Measurements from ENCODE around the gene TSPO2. TPM values are rescaled to one million over a fixed set of nuclear protein-coding genes. Genes with fewer than 3 reads are reported as not detected.

TSPO2 gene
- total RNA-seq, 1 experiment from 2014 or later, result not detected

- Histone ChIP-seq H3K4me3 (ENCODE audit: low read depth, low read length, poor library complexity, severe bottlenecking) (no peak overlapping the region), H3K36me3 (ENCODE audit: insufficient read depth, low read length, poor library complexity, severe bottlenecking) (peaks cover 29% of the 10 kb centered on the region), H3K27ac (ENCODE audit: low read depth, low read length, poor library complexity, severe bottlenecking) (no peak overlapping the region), H3K27me3 (replicated peaks; ENCODE audit: insufficient read depth, low read depth, low read length, poor library complexity) (no peaks in the 10 kb centered on the region), H3K4me1 (ENCODE audit: insufficient read depth, low read length, poor library complexity, severe bottlenecking) (peaks cover 16% of the 10 kb centered on the region), H3K9me3 (ENCODE audit: low read depth, low read length, poor library complexity, severe bottlenecking) (no peaks in the 10 kb centered on the region)
- POLR2A ChIA-PET (ENCODE audit: low non-redundant PET), result no interaction called here
- TF ChIP-seq CTCF (conservative IDR thresholded peaks at IDR 0.05; ENCODE audit: low read depth, low read length), result no peak
- no peak for TF ChIP-seq EZH2 (IDR thresholded peaks at IDR 0.05; ENCODE audit: borderline replicate concordance, low read depth, low read length, poor library complexity, severe bottlenecking)
- DNase-seq (ENCODE audit: low spot score), result no peak
- intact Hi-C loops (cut with micrococcal nuclease; ENCODE audit: unreplicated experiment), result no loop called here
- CTCF ChIA-PET, result no interaction called here
- BruUV-seq (replicated peaks), result no TSS peak
These were observed 36.8 kb downstream of the TSPO2 start for GRCh38 chr6:41079080-41079479.

- Histone ChIP-seq H3K27me3 (replicated peaks; ENCODE audit: insufficient read depth, low read depth, low read length, poor library complexity) (no peaks in the 10 kb centered on the region), H3K9me3 (ENCODE audit: low read depth, low read length, poor library complexity, severe bottlenecking) (no peaks in the 10 kb centered on the region), H3K36me3 (ENCODE audit: insufficient read depth, low read length, poor library complexity, severe bottlenecking) (peaks cover 42% of the 10 kb centered on the region), H3K27ac (ENCODE audit: low read depth, low read length, poor library complexity, severe bottlenecking) (no peak overlapping the region), H3K4me1 (ENCODE audit: insufficient read depth, low read length, poor library complexity, severe bottlenecking) (peaks cover 1% of the 10 kb centered on the region), H3K4me3 (ENCODE audit: low read depth, low read length, poor library complexity, severe bottlenecking) (no peak overlapping the region)
- BruUV-seq (replicated peaks), result no TSS peak
- no peak for DNase-seq (ENCODE audit: low spot score)
- ChIA-PET CTCF (no interaction called here), POLR2A (ENCODE audit: low non-redundant PET) (no interaction called here)
- TF ChIP-seq CTCF (conservative IDR thresholded peaks at IDR 0.05; ENCODE audit: low read depth, low read length) (no peak), EZH2 (IDR thresholded peaks at IDR 0.05; ENCODE audit: borderline replicate concordance, low read depth, low read length, poor library complexity, severe bottlenecking) (no peak)
- intact Hi-C loops (cut with micrococcal nuclease; ENCODE audit: unreplicated experiment), result no loop called here
These were observed 38.4 kb downstream of the TSPO2 start for GRCh38 chr6:41080621-41081020.

GRCh38 chr6:41083072-41083471, 40.8 kb downstream of the TSPO2 start:
- Histone ChIP-seq H3K36me3 (ENCODE audit: insufficient read depth, low read length, poor library complexity, severe bottlenecking) (peaks cover 57% of the 10 kb centered on the region), H3K4me1 (ENCODE audit: insufficient read depth, low read length, poor library complexity, severe bottlenecking) (no peaks in the 10 kb centered on the region), H3K4me3 (ENCODE audit: low read depth, low read length, poor library complexity, severe bottlenecking) (no peak overlapping the region), H3K9me3 (ENCODE audit: low read depth, low read length, poor library complexity, severe bottlenecking) (no peaks in the 10 kb centered on the region), H3K27ac (ENCODE audit: low read depth, low read length, poor library complexity, severe bottlenecking) (no peak overlapping the region), H3K27me3 (replicated peaks; ENCODE audit: insufficient read depth, low read depth, low read length, poor library complexity) (no peaks in the 10 kb centered on the region)
- no peak for DNase-seq (ENCODE audit: low spot score)
- POLR2A ChIA-PET (ENCODE audit: low non-redundant PET), result no interaction called here
- CTCF ChIA-PET, result no interaction called here
- no TSS peak for BruUV-seq (replicated peaks)
- no peak for TF ChIP-seq CTCF (conservative IDR thresholded peaks at IDR 0.05; ENCODE audit: low read depth, low read length)
- TF ChIP-seq EZH2 (IDR thresholded peaks at IDR 0.05; ENCODE audit: borderline replicate concordance, low read depth, low read length, poor library complexity, severe bottlenecking), result no peak
- intact Hi-C loops (cut with micrococcal nuclease; ENCODE audit: unreplicated experiment), result no loop called here
